GM10847 (cell line): ENCODE measurements around the gene ROCK2.

Experiments
- POLR2A ChIP-seq: IDR thresholded peaks from 2 replicates; pipeline ENCODE4 v1.6.1; 2011; ENCODE audit not compliant: insufficient read length; ENCODE audit errors: extremely low read depth

ROCK2 gene

DNA sequence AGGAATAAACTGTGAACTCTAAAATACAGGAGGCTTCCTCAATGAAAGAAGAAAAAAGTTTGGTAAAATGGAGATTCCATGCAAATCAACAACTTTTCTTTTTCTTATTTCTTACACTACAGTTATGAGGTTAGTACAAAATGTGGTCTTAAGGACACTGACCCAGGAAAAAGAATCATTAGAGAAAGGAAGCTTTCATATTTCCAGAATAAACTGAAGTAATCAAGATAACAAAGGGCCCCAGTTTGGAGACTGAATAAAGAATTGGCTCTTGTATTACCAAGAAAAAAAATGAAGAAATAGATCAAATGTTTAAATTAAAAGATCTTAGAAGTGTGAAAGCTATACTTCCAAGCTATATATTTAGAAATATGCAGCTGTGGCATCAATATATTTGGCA, 116.8 kb downstream of the ROCK2 start:
- TF ChIP-seq POLR2A, result no peak

DNA sequence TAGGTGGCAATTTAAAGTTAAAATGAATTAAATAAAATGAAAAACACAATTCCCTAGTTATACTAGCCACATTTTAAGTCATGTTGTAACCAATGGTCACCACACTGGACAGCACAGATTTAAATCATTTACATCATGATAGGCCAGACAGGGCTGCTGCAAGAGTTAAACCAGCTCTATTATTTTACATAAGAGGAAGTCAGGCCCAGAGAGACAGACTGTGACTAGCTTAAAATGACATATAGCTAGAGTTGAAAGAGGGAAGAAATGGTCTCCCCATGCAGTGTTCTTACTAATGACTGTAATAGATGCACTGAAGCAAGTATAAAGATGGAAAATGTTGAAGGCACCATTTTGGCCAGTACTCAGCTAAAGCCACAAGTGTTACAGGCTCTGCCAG, 119.5 kb downstream of the ROCK2 start:
- no peak for TF ChIP-seq POLR2A

DNA sequence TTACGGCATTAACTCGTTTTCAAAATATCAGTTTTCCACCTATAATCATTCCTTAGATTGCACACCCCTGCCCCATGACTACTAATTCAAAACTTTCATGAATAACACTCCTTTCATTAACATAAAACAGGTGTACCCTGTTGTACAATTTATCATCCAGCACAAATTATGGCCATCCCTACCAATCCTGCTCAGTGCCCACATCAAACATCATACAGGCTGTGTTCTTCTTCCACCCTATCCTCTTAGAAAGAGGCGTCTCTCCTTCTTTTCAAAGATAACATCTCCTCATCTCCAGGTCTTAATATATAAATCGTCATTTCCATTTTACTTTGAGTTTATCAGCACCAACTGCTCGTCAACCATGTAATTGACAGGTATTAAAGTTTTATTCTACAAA, 121.6 kb downstream of the ROCK2 start:
- TF ChIP-seq POLR2A, result no peak

DNA sequence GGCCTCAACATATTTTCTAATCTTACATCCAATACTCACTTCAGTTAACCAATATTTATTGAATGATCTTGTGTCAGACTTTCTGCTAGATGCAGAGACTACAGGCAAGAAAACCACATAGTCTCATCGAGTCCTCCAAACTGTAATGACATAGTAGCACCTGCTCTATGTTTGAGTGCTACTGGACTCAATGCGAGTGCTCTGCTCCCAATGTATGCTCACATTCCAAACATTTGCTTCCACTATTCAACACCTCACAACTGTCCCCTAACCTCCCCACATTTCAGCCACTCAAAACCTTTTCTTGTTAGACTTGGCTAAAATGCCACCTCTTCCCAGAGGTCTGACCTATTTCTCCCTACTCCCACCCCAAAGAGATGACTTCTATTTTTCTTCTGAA, 124.0 kb downstream of the ROCK2 start:
- no peak for TF ChIP-seq POLR2A

DNA sequence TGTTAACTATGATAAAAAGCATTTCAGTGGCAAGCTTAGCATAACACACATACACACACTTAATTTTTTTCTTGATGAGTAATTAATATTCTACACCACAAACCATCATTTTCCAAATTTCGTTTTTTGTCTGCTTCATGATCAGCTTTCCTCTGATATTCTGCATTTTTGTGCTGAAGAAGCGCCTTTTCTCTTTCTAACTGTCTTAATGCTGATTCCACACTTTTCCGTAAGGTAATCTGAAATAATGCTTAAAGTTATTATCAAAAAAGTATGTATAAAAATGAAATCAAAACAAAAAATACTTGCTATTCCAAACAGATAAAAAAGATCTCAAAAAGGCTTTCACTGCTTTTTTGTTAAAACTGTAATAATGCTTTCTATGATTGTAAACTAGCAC, 129.0 kb downstream of the ROCK2 start:
- TF ChIP-seq POLR2A, result no peak

DNA sequence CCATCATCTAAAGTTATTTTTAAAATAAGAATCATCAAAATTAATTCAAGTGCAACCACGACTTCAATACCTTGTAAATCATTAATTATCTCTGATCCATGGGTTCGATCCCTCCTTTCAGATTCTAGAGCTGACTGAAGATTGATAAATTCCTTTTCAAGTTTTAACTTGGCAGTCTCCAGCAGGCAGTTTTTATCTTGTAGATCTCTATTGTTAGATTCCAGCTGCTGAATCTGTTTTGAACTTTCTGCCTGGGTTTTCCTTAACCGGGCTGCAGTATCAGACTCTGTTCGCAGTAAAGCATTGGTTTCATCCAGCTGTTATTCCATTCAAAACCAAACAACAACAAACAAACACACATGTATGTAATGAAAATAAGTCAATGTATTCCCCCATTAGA, 129.7 kb downstream of the ROCK2 start:
- no peak for TF ChIP-seq POLR2A

DNA sequence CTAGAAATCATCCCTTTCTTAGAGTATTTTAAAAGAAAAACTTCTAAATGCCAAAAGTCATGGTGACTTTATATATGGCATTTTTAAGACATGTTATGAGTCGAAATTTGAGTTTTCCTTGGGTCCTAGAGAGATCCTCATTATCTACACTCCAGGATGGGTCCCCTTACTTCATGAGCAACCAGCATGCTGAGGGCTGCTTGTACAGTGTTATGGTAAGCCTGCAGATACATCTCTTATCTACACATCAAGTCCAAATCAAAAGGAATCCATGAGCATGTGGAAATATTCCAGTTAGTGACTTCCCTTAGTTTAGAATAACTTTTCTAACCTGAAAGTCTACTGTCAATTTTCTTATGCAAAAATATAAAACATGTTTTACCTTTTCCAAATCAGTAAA, 130.5 kb downstream of the ROCK2 start:
- no peak for TF ChIP-seq POLR2A

DNA sequence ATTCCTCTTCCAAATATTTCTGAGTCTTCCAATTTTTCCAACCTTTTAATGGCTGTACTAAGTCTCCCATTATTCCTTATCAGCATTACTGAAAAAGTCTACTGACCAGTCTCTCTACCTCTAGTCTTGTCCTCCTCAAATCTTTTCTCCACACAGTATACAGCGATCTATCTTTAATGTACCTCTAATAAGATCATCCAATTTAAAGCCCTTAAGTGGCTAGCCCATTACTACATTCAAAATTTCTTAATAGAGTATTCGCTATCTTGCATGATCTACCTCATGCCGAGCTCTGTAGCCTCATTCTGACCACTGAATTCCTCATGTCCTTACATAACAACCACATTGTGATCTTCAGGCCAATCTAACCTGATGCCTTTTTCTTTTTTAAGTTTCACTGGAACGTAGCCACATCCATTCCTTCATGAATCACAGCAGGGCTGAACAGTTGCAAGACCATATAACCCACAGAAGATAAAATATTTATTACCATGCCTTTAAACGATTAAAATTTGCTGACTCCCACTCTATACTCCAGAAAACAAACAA, 131.3 kb downstream of the ROCK2 start:
- no peak for TF ChIP-seq POLR2A

DNA sequence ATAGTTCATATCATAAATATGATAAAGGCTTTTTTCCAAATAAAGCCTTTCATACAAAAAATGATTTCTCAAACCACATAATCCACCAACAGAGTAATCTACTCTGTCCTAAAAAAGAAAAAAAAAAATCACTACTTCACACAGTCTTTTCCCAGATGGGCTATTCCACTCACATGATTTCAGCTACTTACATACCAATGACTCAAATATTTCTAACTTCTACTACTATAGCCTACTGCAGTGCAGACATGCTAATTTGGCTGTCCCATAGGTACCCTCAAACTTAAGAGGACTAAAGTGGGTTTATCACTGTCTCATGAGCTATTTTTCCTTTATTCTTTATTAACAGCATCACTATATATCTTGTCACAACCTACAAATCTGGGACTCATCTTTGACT, 131.8 kb downstream of the ROCK2 start:
- TF ChIP-seq POLR2A, result no peak

DNA sequence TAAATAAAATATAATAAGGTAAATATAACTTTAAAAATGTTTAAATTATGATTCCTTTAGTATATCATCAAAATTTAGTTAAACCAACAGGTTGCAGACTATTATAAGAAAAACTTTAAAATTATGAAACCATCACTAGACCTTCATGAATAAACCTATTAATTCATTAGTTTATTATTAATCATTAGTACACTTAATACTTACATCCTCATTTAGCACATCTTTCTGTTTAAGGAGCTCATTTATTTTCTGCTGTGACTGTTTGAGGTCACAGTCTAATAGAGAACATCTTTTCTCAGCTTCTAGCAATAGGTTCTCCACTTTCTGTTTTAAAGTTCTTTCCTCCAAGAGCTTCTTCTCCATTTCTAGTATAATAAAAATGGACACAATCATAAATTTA, 136.4 kb downstream of the ROCK2 start:
- no peak for TF ChIP-seq POLR2A

DNA sequence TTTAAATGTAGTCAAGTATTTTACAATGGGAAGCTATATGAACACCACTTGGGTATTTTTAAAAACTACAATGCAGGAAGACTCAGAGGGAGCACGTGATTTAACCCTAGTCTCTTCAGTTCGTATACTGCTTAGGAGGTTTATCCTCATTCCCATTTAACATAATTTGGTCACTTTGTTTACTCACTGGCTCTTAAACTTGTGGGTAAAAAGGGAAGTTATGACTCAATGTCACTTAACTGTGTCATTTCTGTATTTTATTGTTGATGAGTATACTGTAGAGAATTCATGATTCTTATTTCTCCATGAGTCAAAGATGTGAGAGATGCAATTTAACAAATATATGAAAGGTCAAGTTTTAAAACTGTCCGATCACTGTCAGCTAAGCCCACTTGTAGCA, 141.0 kb downstream of the ROCK2 start:
- no peak for TF ChIP-seq POLR2A

DNA sequence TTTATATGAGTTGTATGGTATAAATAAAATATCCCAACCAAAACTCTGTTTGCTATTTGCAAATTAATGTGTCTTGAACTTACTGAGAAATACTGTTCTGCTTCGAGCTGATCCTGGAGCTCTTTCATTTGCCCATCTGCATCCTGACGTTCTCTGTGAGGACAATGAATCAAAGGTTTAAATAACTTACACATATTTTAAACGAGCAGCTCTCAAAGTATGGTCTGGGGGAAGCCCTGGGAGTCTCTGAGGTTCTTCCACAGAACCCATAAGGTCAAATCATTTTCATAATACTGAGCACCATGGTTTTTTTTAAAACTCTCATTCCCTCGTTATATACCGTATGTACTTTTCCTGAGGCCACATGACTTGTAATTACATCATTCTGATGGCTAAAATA, 142.5 kb downstream of the ROCK2 start:
- no peak for TF ChIP-seq POLR2A

DNA sequence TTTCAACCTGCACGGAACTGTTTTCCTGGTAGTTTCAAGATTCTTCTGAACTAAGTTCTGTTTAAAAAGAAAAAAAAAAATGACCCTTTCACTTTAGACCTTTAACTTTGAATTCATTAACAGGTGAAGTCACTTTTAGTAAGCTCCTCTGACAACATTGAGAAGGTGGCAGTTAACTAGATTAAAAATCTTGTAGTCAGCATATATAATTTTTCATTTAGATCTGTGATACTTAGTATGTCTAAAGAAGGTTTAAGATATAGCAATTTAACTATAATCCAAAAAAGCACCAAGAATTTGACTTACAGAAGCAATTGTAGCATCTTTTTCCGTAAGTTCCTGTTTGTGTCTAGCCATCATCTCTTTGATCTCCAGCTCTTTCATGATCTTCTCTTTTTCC, 143.8 kb downstream of the ROCK2 start:
- no peak for TF ChIP-seq POLR2A

DNA sequence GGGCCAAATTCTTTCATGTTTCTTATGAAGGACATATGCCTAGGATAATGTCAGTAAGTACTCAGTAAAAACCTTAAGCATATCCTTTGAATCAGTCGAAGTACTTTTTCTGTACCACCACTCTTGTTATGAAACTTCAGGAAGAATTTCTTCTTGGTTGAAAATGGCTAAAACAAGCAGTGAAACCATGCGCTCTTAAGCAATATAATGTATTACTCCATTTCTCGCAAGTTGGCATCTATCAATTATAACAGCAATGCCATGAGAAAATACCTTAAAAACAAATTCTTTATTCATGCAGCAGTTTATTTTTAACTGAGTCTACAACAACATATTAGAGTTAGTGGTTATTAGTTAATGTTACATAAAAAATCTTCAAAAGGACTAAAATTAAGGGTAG, 148.2 kb downstream of the ROCK2 start:
- no peak for TF ChIP-seq POLR2A

DNA sequence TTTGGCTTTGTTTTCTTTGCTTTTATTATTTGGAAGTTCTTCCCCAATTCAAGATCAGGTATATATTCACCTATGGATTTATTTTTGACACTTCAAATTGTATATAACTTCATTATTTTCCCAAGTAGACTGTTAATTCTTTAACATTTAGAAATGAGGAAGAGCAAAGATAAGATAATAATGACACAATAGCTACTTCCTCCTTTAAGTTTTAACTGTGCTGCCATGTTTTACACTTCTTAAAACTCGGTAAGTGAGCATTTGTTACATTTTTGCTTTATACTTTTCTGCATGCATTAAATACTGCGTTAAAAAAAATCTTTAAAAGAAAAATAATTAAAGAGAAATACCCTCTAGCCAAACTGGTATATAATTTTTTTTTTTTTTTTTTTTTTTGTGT, 156.7 kb downstream of the ROCK2 start:
- TF ChIP-seq POLR2A, result no peak

DNA sequence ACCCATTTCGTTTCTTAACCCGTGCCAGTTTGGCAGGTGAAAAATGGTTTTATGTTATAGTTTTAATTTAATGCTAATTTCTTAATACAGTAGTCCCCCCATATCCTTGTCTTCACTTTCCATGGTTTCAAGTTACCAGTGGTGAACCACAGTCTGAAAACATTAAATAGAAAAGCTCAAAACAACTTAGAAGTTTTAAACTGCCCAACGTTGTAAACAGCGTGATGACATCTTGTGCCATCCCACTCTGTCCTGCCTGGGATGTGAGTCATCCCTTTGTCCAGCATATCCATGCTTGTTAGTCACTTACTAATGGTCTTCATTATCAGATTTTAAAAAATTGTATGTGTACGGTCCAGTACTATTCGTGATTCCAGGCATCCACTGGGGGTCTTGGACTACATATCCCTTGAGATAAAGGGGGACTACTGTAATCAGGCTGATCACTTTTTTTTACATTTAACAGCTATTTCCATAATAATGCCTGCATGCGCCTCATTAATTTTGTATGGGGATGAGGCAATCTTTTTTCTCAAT, 157.3 kb downstream of the ROCK2 start:
- TF ChIP-seq POLR2A, result no peak

DNA sequence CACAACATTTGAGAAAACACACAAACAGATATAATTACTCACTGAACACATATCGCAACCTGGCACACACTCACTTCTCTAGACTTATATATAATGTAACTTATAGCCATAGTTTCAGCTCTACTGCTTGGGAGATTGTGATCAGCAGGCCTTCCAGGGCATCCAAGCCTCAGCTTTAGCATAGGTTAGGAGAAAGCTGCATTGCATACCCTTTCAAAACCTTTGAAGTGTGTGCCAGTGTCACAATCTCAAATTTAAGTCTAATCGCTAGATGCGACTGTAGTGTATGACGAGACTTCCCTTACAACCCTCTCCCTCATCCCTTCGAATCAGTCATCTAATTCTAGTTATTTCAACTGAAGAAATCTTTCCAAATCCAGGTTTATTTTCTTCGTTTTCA, 158.3 kb downstream of the ROCK2 start:
- no peak for TF ChIP-seq POLR2A

DNA sequence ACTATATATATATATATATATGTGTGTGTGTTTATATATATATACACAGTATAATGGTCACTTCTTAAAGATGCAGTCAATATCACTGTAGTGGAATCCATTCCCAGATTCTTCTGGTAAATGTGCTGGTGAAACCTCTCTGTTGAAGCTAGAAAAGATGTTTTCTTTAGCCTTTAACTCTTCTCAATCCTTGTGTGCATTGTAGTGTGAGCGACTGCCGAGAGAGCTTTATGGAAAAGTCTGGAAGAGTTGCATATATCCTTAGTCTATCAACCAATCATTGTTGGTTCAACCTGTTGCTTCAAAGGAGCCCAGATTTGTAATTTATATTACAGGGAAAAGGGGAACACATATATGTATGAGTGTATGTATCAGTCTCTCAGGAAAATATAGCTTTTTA, 161.5 kb downstream of the ROCK2 start:
- TF ChIP-seq POLR2A, result no peak
